Spleen (tissue), 11 donors: Measurements from ENCODE around the gene ZNF581. TPM values are rescaled to one million over a fixed set of nuclear protein-coding genes. Genes with fewer than 3 reads are reported as not detected.

Experiments used
- DNase-seq: peaks from one replicate; pipeline ENCODE4 v3.0.0-alpha.2; 2020
- H3K27ac ChIP-seq, 8 donors: fragments of 200-600 bp; sonication (generic) in 7 of 8; 1 replicate in 4 of 8; 2 replicates in 4 of 8; pipeline versions ENCODE4 v1.5.0 to v1.8.0; 2016 to 2021; ENCODE audit warnings: inconsistent platforms in 4 of 8, mild to moderate bottlenecking in 4 of 8, moderate library complexity in 1 of 8
- H3K27me3 ChIP-seq, 7 donors: fragments of 200-600 bp; sonication (generic) in 6 of 7; replicated peaks in 1 of 7; 1 replicate in 4 of 7; 2 replicates in 3 of 7; pipeline versions ENCODE4 v1.5.0 to v1.8.0; 2016 to 2021; ENCODE audit warnings: inconsistent platforms in 3 of 7, mild to moderate bottlenecking in 1 of 7
- H3K36me3 ChIP-seq, 6 donors: fragments of 200-600 bp; sonication (generic) in 5 of 6; 1 replicate in 4 of 6; 2 replicates in 2 of 6; pipeline versions ENCODE4 v1.5.0 to v1.8.0; 2016 to 2021; ENCODE audit warnings: inconsistent platforms in 2 of 6
- H3K4me1 ChIP-seq, 6 donors: fragments of 200-600 bp; sonication (generic) in 5 of 6; 1 replicate in 3 of 6; 2 replicates in 3 of 6; pipeline versions ENCODE4 v1.5.0 to v1.8.0; 2016 to 2021; ENCODE audit warnings: inconsistent platforms in 3 of 6
- H3K4me3 ChIP-seq, 8 donors: fragments of 200-600 bp; sonication (generic) in 7 of 8; 1 replicate in 4 of 8; 2 replicates in 4 of 8; pipeline versions ENCODE4 v1.5.0 to v1.8.0; 2016 to 2021; ENCODE audit warnings: inconsistent platforms in 4 of 8, mild to moderate bottlenecking in 4 of 8, moderate library complexity in 2 of 8
- H3K9me3 ChIP-seq, 8 donors: fragments of 200-600 bp; sonication (generic) in 7 of 8; 1 replicate in 4 of 8; 2 replicates in 4 of 8; pipeline versions ENCODE4 v1.5.0 to v1.8.0; 2016 to 2021; ENCODE audit warnings: inconsistent platforms in 4 of 8
- CTCF ChIP-seq, 11 experiments: fragments of 200-600 bp in 7 of 11; fragments of 450-650 bp in 4 of 11; sonication (generic) in 4 of 11; IDR thresholded peaks in 8 of 11; conservative IDR thresholded peaks in 3 of 11; 1 replicate in 7 of 11; 2 replicates in 4 of 11; pipeline versions ENCODE4 v1.4.0 to v1.8.0; 2016 to 2021; ENCODE audit warnings: antibody characterized with exemption in 11 of 11, inconsistent platforms in 4 of 11, mild to moderate bottlenecking in 1 of 11
- POLR2A ChIP-seq, 3 donors: fragments of 450-650 bp; IDR thresholded peaks; one replicate each; pipeline ENCODE4 v1.5.1; 2017; ENCODE audit warnings: antibody characterized with exemption in 3 of 3, mild to moderate bottlenecking in 1 of 3
- POLR2AphosphoS5 ChIP-seq, 3 donors: sonication (generic); formaldehyde crosslinking; IDR thresholded peaks; one replicate each; pipeline ENCODE4 v1.5.1; 2017; ENCODE audit warnings: antibody characterized with exemption in 3 of 3
- WGBS, 5 donors: extraction: QIAGEN DNeasy Blood & Tissue Kit in 3 of 5; methylation state at CpG; one replicate each; pipeline versions ENCODE4 v1.1.5 to v1.1.7; 2013 to 2018; 5-methylcytosine and 5-hydroxymethylcytosine counted together
- intact Hi-C: fragments of 100-400 bp; cut with DNase I; formaldehyde crosslinking; loops from one replicate; pipeline ENCODE4 v1.15.0; 2023; ENCODE audit warnings: low total_unique reads
- polyA plus RNA-seq, 3 donors: library from polyadenylated mRNA; stranded (reverse); fragments of 200-250 nt; gene quantifications; one replicate each; pipeline ENCODE4 v1.2.1, GENCODE V29; 2013
- total RNA-seq, 7 donors: library from RNA; depleted of rRNA in 3 of 7; stranded (reverse); fragments of >200 nt in 3 of 7; fragmentation: NEBNext Ultra II Directional in 4 of 7; extraction: Animal tissue kit (Norgen Biotek cat#: 25700) in 4 of 7; gene quantifications; one replicate each; pipeline versions ENCODE4 v1.1.0 to v1.2.1, GENCODE V29; 2016 to 2021
- donor health status: healthy with polysubstance abuse.
- donor health status: DM: no; HTN: no; CAD: no; lungs with moderate emphysema.
- donor health status: DM: no; HTN: no; CAD: no.
- donor health status: Bipolar disorder and iron deficiency.
- donor health status: healthy.
- donor health status: DM: no; HTN: no; CAD: no.
- donor health status: DM: yes; HTN: yes; CAD: no.

The ZNF581 gene
- total and polyA plus RNA-seq, 10 donors = 21.4 to 46.5 (median 30.2) TPM

GRCh38 chr19:55597501-55597921 is 45.9 kb upstream of the ZNF581 start:
- TF ChIP-seq CTCF (IDR thresholded peaks at IDR 0.05 in 8 of 11, conservative IDR thresholded peaks at IDR 0.05 in 3 of 11) (no peak), POLR2AphosphoS5 (IDR thresholded peaks at IDR 0.05) (peak in 1 of 3 donors; percentile 9)
- no peaks in the 10 kb centered on the region for H3K27me3 ChIP-seq
- peaks cover 0 to 59% (median 37%) of the 10 kb centered on the region in 6 donors for H3K36me3 ChIP-seq
- peaks cover 0 to 4% (median 0%) of the 10 kb centered on the region in 8 donors for H3K9me3 ChIP-seq
- intact Hi-C loops = no loop called here
- peak; percentile 87 for DNase-seq
- H3K4me3 ChIP-seq = no peak overlapping the region
- 95 to 98% (median 97%) methylated on average over 22 to 30 of the region's 30 CpGs for WGBS, 5 donors
- H3K4me1 ChIP-seq = peaks cover 5 to 33% (median 24%) of the 10 kb centered on the region in 6 donors
- no peak overlapping the region for H3K27ac ChIP-seq

GRCh38 chr19:55598034-55598433 is 45.4 kb upstream of the ZNF581 start:
- Histone ChIP-seq H3K9me3 (peaks cover 0 to 4% (median 0%) of the 10 kb centered on the region in 8 donors), H3K4me3 (no peak overlapping the region), H3K4me1 (peaks cover 5 to 39% (median 26%) of the 10 kb centered on the region in 6 donors), H3K27me3 (no peaks in the 10 kb centered on the region), H3K36me3 (peaks cover 0 to 58% (median 35%) of the 10 kb centered on the region in 6 donors), H3K27ac (peak overlapping the region in 4 of 8 donors; percentile 95 to 99 (median 98))
- TF ChIP-seq CTCF (IDR thresholded peaks at IDR 0.05 in 8 of 11, conservative IDR thresholded peaks at IDR 0.05 in 3 of 11) (no peak), POLR2A (IDR thresholded peaks at IDR 0.05) (no peak), POLR2AphosphoS5 (IDR thresholded peaks at IDR 0.05) (no peak)
- intact Hi-C loops = no loop called here
- 88 to 96% (median 93%) methylated on average over 9 of the region's 9 CpGs for WGBS, 5 donors
- peak; percentile 73 for DNase-seq

GRCh38 chr19:55598719-55599467 is 44.6 kb upstream of the ZNF581 start:
- peak overlapping the region; percentile 41 to 88 (median 81) for H3K4me3 ChIP-seq
- intact Hi-C loops = no loop called here
- peaks cover 0 to 4% (median 0%) of the 10 kb centered on the region in 8 donors for H3K9me3 ChIP-seq
- 6 to 8% (median 7%) methylated on average over 24 to 26 of the region's 26 CpGs for WGBS, 5 donors
- DNase-seq = peak; percentile 97
- peaks cover 5 to 47% (median 31%) of the 10 kb centered on the region in 6 donors for H3K4me1 ChIP-seq
- TF ChIP-seq CTCF (IDR thresholded peaks at IDR 0.05 in 8 of 11, conservative IDR thresholded peaks at IDR 0.05 in 3 of 11) (peak in 1 of 11 experiments; percentile 3), POLR2AphosphoS5 (IDR thresholded peaks at IDR 0.05) (peak in 1 of 3 donors; percentile 82), POLR2A (IDR thresholded peaks at IDR 0.05) (no peak)
- H3K36me3 ChIP-seq = peaks cover 0 to 50% (median 28%) of the 10 kb centered on the region in 6 donors
- H3K27me3 ChIP-seq = no peaks in the 10 kb centered on the region
- peak overlapping the region; percentile 92 to 99 (median 97) for H3K27ac ChIP-seq

- DNase-seq = peak; percentile 96
- Histone ChIP-seq H3K4me3 (peak within 1 kb of the TSS; percentile 41 to 88 (median 81)), H3K36me3 (peaks cover 0 to 47% (median 26%) of the 10 kb centered on the region in 6 donors), H3K9me3 (peaks cover 0 to 4% (median 0%) of the 10 kb centered on the region in 8 donors), H3K4me1 (peaks cover 5 to 53% (median 37%) of the 10 kb centered on the region in 6 donors), H3K27ac (peak within 1 kb of the TSS; percentile 92 to 99 (median 97)), H3K27me3 (no peaks in the 10 kb centered on the region)
- intact Hi-C loops = no loop called here
- TF ChIP-seq POLR2A (IDR thresholded peaks at IDR 0.05) (no peak), POLR2AphosphoS5 (IDR thresholded peaks at IDR 0.05) (peak; percentile 84 to 93 (median 86)), CTCF (IDR thresholded peaks at IDR 0.05 in 8 of 11, conservative IDR thresholded peaks at IDR 0.05 in 3 of 11) (peak in 3 of 11 experiments; percentile 3 to 28 (median 7))
- 0 to 1% (median 0%) methylated on average over 22 to 23 of the region's 23 CpGs for WGBS, 5 donors
Measured at GRCh38 chr19:55599468-55599841, 44.0 kb upstream of the ZNF581 start, which contains the start of gene FIZ1. TSS of gene FIZ1 (minus strand) at chr19:55599517. CDS start at chr19:55597865, 1,652 bp downstream.
